GM12801 (cell line): Measurements from ENCODE around the gene SBF1.

Source experiments
- CTCF ChIP-seq: IDR thresholded peaks from one replicate; pipeline ENCODE4 v1.5.1; 2011; ENCODE audit warnings: control low read depth; ENCODE audit not compliant: insufficient read length; ENCODE audit errors: extremely low read depth

The SBF1 gene

GRCh38 chr22:50425179-50425916 lies 49.5 kb downstream of the SBF1 start:
- no peak for TF ChIP-seq CTCF

GRCh38 chr22:50423956-50424355 lies 50.9 kb downstream of the SBF1 start:
- no peak for TF ChIP-seq CTCF

- no peak for TF ChIP-seq CTCF
Measured at GRCh38 chr22:50422961-50423815, 51.6 kb downstream of the SBF1 start.

GRCh38 chr22:50422046-50422445 lies 52.8 kb downstream of the SBF1 start:
- no peak for TF ChIP-seq CTCF

GRCh38 chr22:50420581-50420980 lies 54.3 kb downstream of the SBF1 start:
- no peak for TF ChIP-seq CTCF

GRCh38 chr22:50420015-50420414 lies 54.8 kb downstream of the SBF1 start:
- TF ChIP-seq CTCF = no peak

GRCh38 chr22:50419116-50419515 lies 55.7 kb downstream of the SBF1 start:
- no peak for TF ChIP-seq CTCF
